ENCODE measurements around the gene ACOXL.

The ACOXL gene

GRCh38 chr2:110759411-110759810 lies 27.0 kb downstream of the ACOXL start:
- no peak for DNase-seq

DNA sequence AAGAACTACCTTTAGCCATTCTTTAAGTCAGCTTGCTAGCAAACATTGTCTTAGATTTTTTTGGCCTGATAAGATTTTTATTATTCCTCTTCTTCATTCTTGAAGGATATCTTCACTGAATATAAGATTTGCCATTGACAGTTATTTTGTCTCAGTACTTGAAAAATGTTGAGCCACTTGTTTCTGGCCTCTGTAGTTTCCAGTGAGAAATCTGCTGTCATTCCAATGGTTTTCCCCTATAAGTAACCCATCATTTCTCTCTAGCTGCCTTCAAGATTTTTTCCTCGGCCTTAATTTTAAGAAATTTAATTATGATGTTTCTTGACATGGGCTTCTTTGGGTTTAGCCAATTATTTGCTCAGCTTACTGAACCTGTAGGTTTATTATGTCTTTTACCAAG lies 32.6 kb downstream of the ACOXL start:
- DNase-seq = no peak

DNA sequence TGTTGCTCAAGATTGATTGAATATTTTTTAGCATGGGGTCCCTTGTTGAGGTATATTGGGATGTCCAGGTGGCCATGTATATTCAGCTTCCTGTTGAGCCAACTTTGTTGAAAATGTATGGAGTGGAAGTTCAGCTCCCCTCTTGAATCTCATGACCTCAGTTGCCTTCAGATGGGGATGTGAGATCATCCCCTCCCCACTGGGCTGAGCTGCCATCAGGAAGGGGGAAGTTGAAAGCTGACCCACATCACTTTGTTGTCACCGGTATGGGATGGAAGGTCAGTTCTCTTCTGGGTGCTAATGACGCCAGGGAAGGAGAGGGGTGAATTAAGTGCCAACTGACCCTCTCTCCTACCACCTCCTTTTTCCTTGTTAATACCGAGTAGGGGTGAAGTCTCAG lies 33.9 kb downstream of the ACOXL start:
- DNase-seq = no peak

DNA sequence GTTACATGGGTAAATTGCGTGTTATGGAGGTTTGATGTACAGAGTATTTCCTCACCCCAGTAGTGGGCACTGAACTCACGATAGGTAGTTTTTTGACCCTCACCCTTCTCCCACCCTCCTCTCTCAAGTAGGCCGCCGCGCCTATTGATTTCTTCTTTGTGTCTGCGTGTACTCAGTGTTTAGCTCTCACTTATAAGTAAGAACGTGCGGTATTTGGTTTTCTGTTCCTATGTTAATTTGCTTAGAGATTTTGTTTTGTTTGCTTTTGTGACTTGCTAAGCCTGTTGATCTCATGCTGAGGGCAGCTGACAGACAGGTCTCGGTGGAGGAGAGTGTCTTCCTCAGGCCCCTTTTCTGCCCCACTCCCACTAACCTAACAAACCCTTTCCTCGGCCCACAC lies 36.2 kb downstream of the ACOXL start:
- no peak for DNase-seq

DNA sequence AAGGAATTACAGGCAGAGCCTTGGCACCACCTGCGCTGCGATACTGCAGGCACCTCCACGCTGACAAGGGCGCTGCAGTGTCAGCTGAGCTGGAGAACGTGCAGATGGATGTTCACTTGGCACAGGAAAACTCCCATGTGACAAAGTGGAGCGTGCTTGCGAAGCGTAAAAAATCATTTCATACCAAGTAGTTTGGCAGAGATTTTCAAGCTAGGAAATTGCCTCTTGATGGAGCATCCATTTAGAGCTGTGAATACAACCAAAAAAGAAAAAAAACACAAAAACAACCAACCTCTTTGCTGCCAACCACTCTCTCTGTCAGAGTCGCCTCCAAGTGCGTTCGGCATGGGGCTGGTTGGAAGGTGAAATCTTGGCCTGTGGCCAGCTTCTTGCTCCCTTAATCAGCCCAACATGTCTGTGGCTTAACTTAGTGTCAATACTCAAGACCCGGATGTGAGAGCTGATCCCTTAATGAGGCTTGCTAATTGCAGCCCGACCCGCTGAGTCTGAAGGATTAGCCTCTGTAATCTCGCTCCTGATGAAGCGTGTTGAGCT lies 38.1 kb downstream of the ACOXL start:
- DNase-seq = peak; percentile 12

DNA sequence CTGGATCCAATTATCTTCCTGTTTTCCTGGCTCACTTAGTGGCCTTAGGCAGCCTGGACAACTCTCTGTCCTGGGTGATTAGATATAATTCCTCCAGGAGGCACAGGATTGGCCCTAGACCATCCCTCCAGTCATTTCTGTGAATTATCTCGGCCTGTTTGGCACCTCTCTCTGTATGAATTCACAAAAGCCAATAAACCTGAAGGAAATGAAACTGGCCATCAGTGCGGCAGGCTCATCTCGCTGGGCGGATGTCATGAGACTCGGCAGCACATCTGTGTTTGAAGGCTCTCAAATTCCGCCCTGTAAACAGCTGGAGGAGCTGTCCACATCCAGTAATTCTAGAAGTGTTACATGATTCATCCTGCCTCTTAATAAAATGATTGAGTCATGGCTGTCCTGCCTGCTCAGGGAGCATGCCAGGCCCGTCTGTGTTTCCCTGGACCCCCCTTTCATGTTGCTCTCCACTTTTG lies 38.6 kb downstream of the ACOXL start:
- no peak for DNase-seq

GRCh38 chr2:110771547-110772382 lies 39.4 kb downstream of the ACOXL start:
- no peak for DNase-seq

DNA sequence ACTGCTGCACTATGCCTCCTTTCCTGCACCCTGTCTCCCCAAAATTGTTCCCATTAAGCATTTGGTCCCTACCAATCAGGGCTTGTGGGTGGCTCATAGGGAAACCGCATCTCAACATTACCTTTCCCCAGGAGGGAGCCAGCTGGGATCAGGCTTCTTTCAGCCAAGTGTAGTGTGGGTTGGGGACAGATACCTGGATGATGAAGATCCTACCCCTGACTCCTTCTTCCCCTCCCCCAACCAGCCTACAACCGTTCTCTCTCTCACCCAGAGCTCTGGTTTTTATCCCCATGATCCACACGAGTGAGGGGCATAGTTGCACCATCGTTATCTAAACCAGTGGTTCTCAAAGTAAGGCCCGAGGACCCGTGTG lies 40.0 kb downstream of the ACOXL start:
- DNase-seq = peak; percentile 18

DNA sequence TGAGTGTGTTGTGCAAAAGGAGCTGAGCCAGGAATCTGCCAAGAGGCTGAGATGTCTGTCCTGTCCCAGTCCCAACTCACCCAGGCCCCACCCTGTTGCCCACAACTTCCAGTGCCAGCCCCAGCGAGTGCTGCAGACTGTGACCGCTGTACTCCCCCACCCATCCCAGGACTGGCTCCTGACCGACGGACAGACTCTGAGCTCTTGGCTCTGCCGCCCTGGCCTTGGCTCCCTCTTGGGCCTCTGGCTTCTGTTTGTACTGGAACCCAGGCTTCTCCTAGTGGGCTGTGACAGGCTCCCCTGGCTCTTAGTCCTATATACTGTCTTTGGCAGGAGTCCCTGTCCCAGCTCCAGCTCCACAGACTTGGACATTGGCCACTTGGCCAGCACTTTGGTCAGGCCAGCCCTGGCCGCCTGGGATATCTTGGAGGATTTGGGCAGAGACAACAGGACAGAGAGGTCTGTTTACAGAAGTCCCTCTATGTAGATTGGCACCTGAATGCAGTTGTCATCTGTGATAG lies 41.1 kb downstream of the ACOXL start:
- DNase-seq = no peak

GRCh38 chr2:110774701-110775100 lies 42.3 kb downstream of the ACOXL start:
- DNase-seq = no peak

- no peak for DNase-seq
These were observed 45.3 kb downstream of the ACOXL start for GRCh38 chr2:110777531-110778311.

DNA sequence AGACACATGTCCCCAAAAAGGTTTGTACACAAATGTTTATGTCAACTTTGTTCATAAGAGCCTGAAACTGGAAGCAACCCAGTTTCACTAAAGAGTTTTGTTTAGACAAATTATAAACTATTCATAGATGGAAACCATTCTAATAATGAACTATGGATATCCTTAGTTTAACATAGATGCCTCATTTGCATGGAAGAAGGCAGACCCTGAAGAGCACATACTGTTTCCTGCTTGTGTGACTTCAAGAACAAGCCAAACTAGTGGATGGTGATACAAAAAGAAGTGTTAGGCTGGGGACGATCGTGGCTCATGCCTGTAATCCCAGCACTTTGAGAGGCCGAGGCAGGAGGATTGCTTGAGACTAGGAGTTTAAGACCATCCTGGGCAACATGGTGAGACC lies 48.1 kb downstream of the ACOXL start:
- no peak for DNase-seq

- no peak for DNase-seq
These were observed 51.0 kb downstream of the ACOXL start for GRCh38 chr2:110783196-110783873.

DNA sequence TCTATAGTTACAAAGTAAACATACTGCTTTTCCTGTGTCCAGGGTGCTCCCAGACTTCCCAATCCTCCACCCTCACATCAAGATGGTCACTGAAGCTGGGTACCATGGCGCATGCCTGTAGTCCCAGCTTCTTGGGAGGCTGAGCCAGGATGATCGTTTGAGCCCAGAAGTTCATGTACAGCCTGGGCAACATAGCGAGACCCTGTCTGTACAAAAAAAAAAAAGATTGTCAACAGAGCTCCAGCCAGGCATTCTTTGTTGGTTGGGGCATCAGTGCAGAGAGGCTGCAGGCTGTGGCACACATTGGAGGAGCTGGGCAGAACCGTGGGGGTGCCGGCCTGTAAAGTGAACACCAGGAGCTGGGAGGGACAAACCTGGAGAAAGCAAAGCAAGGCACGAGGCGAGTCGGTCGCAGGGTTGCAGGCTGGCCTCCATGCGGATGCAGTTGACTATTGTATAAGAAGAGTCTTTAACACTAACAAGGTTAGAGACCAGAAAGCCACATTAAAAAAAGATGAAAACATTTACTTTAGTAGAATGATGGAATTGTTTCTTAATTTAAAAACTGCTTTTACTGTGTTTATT lies 51.8 kb downstream of the ACOXL start:
- no peak for DNase-seq

DNA sequence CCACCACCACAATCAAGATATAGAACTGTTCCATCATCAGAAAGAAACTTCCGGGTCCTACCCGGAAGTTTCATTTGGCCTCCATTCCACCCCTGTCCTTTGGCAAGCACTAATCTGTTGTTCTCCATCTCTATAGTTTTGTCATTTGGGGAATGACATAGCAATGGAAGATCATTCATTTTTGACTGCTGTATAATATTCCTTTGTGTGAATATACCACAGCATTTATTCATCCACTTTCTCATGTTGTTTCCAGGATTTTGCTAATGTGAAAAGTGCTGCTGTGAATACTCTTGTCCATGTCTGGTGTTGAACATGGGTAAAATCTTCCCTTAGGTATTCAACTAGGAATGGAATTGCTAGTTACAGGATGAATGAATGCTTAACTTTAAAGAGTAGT lies 53.1 kb downstream of the ACOXL start:
- DNase-seq = no peak

DNA sequence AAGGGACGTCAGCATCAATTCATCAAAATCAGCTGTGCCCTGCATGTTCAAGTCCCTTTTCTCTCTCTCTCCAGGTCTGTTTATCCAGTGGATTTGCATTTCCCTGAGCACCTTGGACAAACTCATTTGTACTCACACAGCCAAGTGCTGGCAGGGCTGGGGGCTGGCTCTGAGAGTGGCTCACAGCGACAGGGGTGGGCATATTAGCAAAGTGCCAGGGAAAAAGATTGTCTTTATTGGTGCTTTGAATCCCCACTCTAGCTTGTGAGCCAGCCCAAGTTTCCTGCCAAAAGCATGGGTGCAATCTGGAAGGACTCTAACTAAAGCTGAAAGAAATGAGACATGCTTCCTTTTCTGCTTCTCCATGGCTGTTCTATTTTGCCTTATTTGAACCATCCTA lies 56.6 kb downstream of the ACOXL start:
- no peak for DNase-seq

- no peak for DNase-seq
These were observed 57.3 kb downstream of the ACOXL start for GRCh38 chr2:110789706-110790105.

GRCh38 chr2:110790907-110791306 lies 58.5 kb downstream of the ACOXL start:
- no peak for DNase-seq

- no peak for DNase-seq
These were observed 59.1 kb downstream of the ACOXL start for GRCh38 chr2:110791435-110791834.

DNA sequence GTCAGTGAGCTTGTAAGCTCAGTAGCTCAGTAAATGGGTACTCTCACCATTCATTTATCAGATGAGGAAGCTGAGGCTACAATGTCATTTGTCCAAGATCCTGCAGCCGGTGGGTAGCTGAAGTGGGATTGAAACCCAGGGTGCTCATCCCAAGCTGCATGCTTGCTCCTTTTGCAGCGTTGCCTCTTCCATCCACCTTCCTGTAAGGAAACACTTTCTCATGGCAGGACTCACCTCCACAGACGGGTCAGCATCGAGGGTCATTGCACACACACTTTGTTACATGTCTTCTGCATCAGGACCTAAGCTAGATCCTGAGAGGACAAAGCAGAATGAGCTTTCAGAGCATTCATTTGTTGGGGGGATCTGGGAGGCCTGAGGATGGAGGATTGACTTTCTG lies 60.7 kb downstream of the ACOXL start:
- DNase-seq = no peak

DNA sequence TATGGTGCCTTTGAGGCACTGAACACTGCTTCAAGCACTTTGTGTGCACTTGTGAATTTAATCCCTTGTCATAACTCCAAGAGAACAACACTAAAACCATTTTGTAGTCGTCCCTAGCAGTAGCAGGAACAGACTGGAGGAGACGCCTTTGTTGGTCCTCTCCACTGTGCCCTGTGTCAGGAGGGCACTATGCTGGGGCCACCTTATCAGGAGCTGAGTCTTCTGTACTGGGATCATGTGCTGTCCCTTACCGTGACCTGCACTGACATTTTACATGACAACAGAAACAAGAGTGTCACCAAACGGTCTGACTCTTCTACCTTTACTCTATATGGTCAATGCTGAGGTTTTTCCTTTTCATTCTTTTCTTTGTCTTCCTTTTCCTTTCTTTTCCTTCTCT lies 62.0 kb downstream of the ACOXL start:
- DNase-seq = no peak

DNA sequence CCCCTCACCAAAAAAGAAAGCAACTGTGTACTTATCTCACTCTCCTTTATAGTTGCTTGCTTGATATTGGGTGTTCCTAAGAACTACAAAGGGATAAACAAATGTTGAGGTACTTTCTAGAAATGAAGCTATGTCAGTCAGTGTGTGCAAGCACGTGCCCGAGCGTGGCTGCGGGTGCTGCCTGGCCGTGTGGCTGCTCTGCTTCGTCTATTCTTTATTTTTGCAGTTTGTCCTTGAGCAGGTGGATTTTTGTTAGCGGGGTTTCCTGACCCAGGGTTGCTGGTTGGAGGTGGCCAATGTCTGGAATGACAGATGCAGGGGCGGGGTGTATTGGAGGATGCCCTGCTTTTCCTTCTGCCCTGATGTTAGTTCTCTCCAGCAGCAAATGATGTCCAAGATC lies 62.6 kb downstream of the ACOXL start:
- DNase-seq = no peak
